AG09309 (cell line): ENCODE measurements around the gene ABCA9.
"Not testable (repeated sequence)": the region's sequence is repeated elsewhere in the genome, so short reads cannot be mapped to it uniquely, and the experiment has no call there.

ENCODE experiments used
- DNase-seq: peaks from one replicate; pipeline ENCODE4 v3.0.0-alpha.2; 2010; ENCODE audit warnings: low read depth
- H3K4me3 ChIP-seq: 2 replicates; pipeline ENCODE4 v1.5.1; 2011; ENCODE audit warnings: mild to moderate bottlenecking, low read depth, low read length, moderate library complexity; ENCODE audit not compliant: control insufficient read depth
- TF ChIP-seq, protein P1 (sequence below): IDR thresholded peaks from 2 replicates; pipeline ENCODE4 v1.5.1; 2011; ENCODE audit warnings: mild to moderate bottlenecking, low read depth, low read length, inconsistent platforms; ENCODE audit not compliant: insufficient read depth, control insufficient read depth; ENCODE audit errors: missing control alignments

ABCA9 gene

DNA sequence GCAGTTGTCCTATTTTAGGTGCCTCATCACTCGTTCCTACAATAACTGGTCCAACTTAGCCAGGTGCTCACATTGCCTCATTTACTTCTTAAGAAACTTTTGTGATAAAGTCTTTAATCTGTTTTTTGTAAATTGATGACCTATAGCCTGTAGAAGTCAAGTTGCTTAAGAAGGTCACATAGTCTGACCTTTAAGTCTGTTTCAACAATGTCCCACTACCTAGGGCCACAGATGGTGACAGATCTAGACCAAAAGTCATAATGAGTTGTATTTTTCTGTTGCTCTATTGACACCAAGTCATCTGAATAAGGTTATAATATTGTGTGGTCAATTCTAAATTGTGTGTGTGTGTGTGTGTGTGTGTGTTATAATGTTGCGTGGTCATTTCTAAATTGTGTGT lies 45.1 kb downstream of the ABCA9 start:
- no peak overlapping the region for H3K4me3 ChIP-seq
- no peak for DNase-seq
- TF ChIP-seq, protein P1, sequence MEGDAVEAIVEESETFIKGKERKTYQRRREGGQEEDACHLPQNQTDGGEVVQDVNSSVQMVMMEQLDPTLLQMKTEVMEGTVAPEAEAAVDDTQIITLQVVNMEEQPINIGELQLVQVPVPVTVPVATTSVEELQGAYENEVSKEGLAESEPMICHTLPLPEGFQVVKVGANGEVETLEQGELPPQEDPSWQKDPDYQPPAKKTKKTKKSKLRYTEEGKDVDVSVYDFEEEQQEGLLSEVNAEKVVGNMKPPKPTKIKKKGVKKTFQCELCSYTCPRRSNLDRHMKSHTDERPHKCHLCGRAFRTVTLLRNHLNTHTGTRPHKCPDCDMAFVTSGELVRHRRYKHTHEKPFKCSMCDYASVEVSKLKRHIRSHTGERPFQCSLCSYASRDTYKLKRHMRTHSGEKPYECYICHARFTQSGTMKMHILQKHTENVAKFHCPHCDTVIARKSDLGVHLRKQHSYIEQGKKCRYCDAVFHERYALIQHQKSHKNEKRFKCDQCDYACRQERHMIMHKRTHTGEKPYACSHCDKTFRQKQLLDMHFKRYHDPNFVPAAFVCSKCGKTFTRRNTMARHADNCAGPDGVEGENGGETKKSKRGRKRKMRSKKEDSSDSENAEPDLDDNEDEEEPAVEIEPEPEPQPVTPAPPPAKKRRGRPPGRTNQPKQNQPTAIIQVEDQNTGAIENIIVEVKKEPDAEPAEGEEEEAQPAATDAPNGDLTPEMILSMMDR, result no peak

DNA sequence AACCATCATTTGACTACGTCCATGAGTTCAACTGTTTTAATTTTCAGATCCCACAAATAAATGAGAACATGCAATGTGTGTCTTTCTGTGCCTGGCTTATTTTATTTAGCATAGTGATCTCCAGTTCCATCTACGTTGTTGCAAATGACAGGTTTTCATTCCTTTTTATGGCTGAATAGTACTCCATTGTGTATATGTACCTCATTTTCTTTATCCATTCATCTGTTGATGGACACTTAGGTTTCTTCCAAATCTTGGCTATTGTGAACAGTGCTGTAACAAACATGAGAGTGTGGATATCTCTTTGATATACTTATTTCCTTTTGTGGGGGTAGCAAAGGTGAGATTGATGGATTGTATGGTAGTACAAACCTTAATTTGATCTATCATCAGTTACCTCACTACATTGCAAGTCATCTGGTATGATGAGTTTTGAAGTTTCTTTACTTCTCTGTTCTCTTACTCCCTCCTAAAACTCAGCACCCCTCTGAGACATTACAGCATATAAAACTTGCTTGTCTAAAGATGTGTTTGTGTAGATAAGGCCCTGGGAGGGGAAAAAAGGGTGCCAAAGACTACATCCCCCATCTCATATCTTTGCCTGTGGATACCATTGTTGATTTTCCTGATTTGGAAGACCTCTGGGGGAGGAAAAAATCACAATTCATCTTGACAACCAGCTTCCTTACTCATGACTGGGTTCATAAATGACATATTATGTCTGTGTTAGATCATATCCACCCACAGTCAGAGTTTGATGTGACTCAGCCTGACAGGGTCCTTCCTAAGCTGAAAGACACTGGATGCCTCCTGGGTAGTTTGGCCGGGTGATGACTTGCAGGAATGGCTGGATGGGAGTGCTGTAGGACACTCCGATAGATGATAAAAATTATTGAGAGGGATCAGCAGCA lies 47.6 kb downstream of the ABCA9 start:
- TF ChIP-seq, protein P1, result no peak
- no peak overlapping the region for H3K4me3 ChIP-seq
- peak; percentile 4 for DNase-seq

DNA sequence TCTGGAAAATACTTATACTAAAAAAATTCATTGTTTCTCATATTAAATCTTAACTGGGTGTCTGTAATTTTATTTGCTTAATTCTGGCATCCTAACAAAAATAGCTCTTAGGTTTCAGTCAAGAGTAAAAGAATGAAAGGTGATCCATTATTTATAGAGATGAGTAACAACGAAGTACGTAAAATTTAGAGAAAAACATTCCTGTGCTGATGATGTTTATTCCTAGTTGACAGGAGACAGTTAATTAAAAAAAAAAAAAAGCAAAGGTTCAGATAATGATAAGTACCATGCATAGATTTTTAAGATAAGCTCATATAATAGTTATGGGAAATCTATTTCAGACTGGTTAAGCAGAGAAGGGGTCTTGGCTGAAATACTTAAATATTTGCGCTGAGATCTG lies 50.8 kb downstream of the ABCA9 start:
- no peak for DNase-seq
- TF ChIP-seq, protein P1, result no peak
- H3K4me3 ChIP-seq, result no peak overlapping the region

DNA sequence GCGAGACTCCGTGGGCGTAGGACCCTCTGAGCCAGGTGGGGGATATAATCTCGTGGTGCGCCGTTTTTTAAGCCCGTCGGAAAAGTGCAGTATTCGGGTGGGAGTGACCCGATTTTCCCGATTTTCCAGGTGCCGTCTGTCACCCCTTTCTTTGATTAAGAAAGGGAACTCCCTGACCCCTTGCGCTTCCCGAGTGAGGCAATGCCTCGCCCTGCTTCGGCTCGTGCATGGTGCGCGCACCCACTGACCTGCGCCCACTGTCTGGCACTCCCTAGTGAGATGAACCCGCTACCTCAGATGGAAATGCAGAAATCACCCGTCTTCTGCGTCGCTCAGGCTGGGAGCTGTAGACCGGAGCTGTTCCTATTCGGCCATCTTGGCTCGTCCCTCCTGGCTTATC lies 56.0 kb downstream of the ABCA9 start:
- not testable (repeated sequence) for DNase-seq, H3K4me3 ChIP-seq

DNA sequence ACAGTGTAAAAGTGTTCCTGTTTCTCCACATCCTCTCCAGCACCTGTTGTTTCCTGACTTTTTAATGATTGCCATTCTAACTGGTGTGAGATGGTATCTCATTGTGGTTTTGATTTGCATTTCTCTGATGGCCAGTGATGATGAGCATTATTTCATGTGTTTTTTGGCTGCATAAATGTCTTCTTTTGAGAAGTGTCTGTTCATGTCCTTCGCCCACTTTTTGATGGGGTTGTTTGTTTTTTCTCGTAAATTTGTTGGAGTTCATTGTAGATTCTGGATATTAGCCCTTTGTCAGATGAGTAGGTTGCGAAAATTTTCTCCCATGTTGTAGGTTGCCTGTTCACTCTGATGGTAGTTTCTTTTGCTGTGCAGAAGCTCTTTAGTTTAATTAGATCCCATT lies 61.0 kb downstream of the ABCA9 start:
- DNase-seq, H3K4me3 ChIP-seq: not testable (repeated sequence)

DNA sequence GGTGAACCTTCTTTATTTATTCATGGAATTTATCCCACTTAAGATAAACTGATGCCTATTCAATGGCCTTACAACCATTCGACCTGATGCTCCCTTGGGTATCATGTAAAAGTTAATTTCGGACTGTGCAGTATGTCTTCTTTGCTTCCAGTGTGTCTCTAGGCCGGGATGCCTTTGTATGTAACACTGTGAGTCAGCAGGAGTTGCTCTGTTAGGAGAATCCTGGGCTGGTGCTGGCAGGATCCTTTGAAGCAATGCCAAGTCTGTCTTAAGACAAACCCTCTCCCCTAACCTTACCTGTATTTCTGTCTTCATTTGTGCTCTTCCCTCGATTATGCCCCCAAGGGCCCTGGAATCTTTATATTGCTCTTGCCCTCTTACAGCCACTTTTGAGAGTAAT lies 67.6 kb downstream of the ABCA9 start:
- H3K4me3 ChIP-seq, result no peak overlapping the region
- TF ChIP-seq, protein P1, result no peak

DNA sequence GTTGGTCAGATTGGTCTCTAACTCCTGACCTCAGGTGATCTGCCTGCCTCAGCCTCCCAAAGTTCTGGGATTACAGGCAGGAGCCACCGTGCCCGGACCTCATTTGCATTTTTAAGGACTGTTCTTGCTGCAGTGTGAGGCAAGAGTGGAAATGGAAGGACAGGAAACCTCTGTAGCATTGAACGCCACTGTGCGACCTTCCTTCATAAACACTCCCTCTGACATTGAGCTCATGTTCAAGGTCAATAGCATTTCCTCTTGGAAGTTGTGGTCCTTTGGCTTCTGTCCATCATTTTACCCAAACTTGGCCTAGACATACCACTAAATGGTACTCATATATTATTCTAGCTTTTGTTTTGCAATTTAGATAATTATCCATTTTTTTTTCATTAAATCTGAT lies 72.8 kb downstream of the ABCA9 start:
- TF ChIP-seq, protein P1, result no peak
- DNase-seq, result no peak
- no peak overlapping the region for H3K4me3 ChIP-seq

More for the DNA sequence above, 67.6 kb downstream of the ABCA9 start:
- no peak for DNase-seq
